Natural killer cell treated with Interleukin-12 subunit alpha and Interleukin-12 subunit beta and Interleukin-15 and Interleukin-18, amount 100 ng/mL, for 72 hours (primary cell): ENCODE data around the gene OR2V1. TPM values are rescaled to one million over a fixed set of nuclear protein-coding genes. Genes with fewer than 3 reads are reported as not detected.

Experiments used
- ATAC-seq, 2 donors: fragments of 150-1000 bp; cut with Tn5 transposase in 1 of 2; sonication (Bioruptor Pico), chemical (Tn5 transposase) in 1 of 2; 2 replicates each; pipeline ENCODE4 v1.10.0; 2021
- DNase-seq: peaks from one replicate; pipeline ENCODE4 v3.0.0; 2022; ENCODE audit warnings: low spot score
- H3K27ac Mint-ChIP-seq, 2 donors: 1 replicate in 1 of 2; 2 replicates in 1 of 2; pipeline ENCODE4 v1.8.0; 2022; ENCODE audit warnings: mixed read lengths in 2 of 2, mild to moderate bottlenecking in 1 of 2, moderate library complexity in 1 of 2
- H3K27me3 Mint-ChIP-seq, 2 donors: 1 replicate in 1 of 2; 2 replicates in 1 of 2; pipeline ENCODE4 v1.8.0; 2022; ENCODE audit warnings: mixed read lengths in 2 of 2
- H3K36me3 Mint-ChIP-seq: one replicate; pipeline ENCODE4 v1.8.0; 2022; ENCODE audit warnings: mixed read lengths
- H3K4me1 Mint-ChIP-seq, 2 donors: 1 replicate in 1 of 2; 2 replicates in 1 of 2; pipeline ENCODE4 v1.8.0; 2022; ENCODE audit warnings: low read depth in 2 of 2, mixed read lengths in 2 of 2, mild to moderate bottlenecking in 1 of 2
- H3K4me3 Mint-ChIP-seq: one replicate; pipeline ENCODE4 v1.8.0; 2022; ENCODE audit warnings: mixed read lengths
- H3K9me3 Mint-ChIP-seq: 2 replicates; pipeline ENCODE4 v1.8.0; 2022; ENCODE audit warnings: mixed read lengths
- total RNA-seq, 2 donors: library from RNA; stranded (reverse); gene quantifications; one replicate each; pipeline ENCODE4 v1.2.3, GENCODE V29; 2022

OR2V1 gene
- total RNA-seq, 2 donors from 2014 or later: not detected

DNA sequence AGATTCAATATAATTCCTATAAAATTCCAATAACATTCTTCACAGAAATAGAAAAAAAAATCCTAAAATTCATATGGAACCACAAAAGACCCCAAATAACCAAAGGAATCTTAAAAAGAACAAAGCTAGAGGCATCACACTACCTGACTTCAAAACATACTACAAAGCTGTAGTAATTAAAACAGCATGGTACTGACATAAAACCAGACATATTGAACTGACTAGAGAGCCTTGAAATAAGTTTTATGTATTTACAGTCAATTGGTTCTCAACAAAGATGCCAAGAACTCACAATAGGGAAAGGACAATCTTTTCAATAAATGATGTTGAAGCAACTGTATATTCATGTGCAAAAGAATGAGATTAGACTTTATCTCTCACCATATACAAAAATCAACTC is 54.0 kb downstream of the OR2V1 start:
- Mint-ChIP-seq H3K36me3 (no peaks in the 10 kb centered on the region), H3K4me1 (no peaks in the 10 kb centered on the region), H3K27ac (no peak overlapping the region), H3K27me3 (peaks cover 28 to 62% of the 10 kb centered on the region in 2 donors), H3K4me3 (no peak overlapping the region), H3K9me3 (no peaks in the 10 kb centered on the region)
- no peak for DNase-seq
- ATAC-seq: no peak

Other genes with a start within 250 kb of the OR2V1 start
- gene BTNL8, start 232.0 kb downstream of the OR2V1 start, total RNA-seq: not detected
- not detected for gene BTNL3, start 142.3 kb downstream of the OR2V1 start, total RNA-seq
- not detected for gene BTNL9, start 90.9 kb downstream of the OR2V1 start, total RNA-seq
- not detected for gene OR2V2, start 16.4 kb upstream of the OR2V1 start, total RNA-seq
- 1 to 10 TPM in 1 of 2 donors, not detected in 1; 1.3 TPM for gene TRIM7, start 74.0 kb upstream of the OR2V1 start, total RNA-seq
- gene TRIM41, start 92.1 kb upstream of the OR2V1 start, total RNA-seq: 10 to 100 TPM; 29.5 to 50.6 TPM
- 1,000 to 10,000 TPM; 1,525 to 1,671 TPM for gene RACK1, start 112.7 kb upstream of the OR2V1 start, total RNA-seq
- 10 to 100 TPM; 22.3 to 33.2 TPM for gene TRIM52, start 130.0 kb upstream of the OR2V1 start, total RNA-seq
- not detected for gene OR4F3, start 236.1 kb upstream of the OR2V1 start, total RNA-seq